Measurements from ENCODE around the gene FAM13A.

GRCh38 chr4:88736264-88736663, 320.7 kb downstream of the FAM13A start:
- TF ChIP-seq, protein P1, sequence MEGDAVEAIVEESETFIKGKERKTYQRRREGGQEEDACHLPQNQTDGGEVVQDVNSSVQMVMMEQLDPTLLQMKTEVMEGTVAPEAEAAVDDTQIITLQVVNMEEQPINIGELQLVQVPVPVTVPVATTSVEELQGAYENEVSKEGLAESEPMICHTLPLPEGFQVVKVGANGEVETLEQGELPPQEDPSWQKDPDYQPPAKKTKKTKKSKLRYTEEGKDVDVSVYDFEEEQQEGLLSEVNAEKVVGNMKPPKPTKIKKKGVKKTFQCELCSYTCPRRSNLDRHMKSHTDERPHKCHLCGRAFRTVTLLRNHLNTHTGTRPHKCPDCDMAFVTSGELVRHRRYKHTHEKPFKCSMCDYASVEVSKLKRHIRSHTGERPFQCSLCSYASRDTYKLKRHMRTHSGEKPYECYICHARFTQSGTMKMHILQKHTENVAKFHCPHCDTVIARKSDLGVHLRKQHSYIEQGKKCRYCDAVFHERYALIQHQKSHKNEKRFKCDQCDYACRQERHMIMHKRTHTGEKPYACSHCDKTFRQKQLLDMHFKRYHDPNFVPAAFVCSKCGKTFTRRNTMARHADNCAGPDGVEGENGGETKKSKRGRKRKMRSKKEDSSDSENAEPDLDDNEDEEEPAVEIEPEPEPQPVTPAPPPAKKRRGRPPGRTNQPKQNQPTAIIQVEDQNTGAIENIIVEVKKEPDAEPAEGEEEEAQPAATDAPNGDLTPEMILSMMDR (conservative IDR thresholded peaks at IDR 0.05) = no peak
- TF ChIP-seq EZH2 (IDR thresholded peaks at IDR 0.05; ENCODE audit: low read depth) = no peak

Measured in PC-9 (cell line).